SU-DHL-6 (cell line): Measurements from ENCODE around the gene ADA.

Source experiments
- CTCF ChIP-seq: fragments of 200-600 bp; sonication (generic); IDR thresholded peaks from one replicate; pipeline ENCODE4 v1.5.1; 2017; ENCODE audit warnings: antibody characterized with exemption, mild to moderate bottlenecking, low read length, moderate library complexity; ENCODE audit not compliant: insufficient read depth, poor library complexity, severe bottlenecking
- EZH2phosphoT487 ChIP-seq: fragments of 200-600 bp; sonication (generic), shearing (Covaris generic); conservative IDR thresholded peaks from 2 replicates; pipeline ENCODE4 v1.6.1; 2018; ENCODE audit warnings: mild to moderate bottlenecking, antibody characterized with exemption, low read length, moderate library complexity, mixed read lengths

GRCh38 chr20:44648068-44648467, 3.4 kb downstream of the ADA start:
- TF ChIP-seq CTCF (no peak), EZH2phosphoT487 (no peak)
